Stimulated activated CD4-positive, alpha-beta T cell treated with anti-CD3 and anti-CD28 coated beads, Interleukin-2, amount 100 ng/mL, for 24 hours (primary cell): ENCODE results near the gene EEFSEC.

ENCODE experiments used
- DNase-seq, 2 donors: peaks; one replicate each; pipeline ENCODE4 v3.0.0-alpha.2; 2020

Gene EEFSEC

GRCh38 chr3:128356822-128357221 is 203.5 kb downstream of the EEFSEC start:
- DNase-seq = no peak

- DNase-seq = no peak
Observed at GRCh38 chr3:128357538-128357937, 204.3 kb downstream of the EEFSEC start.

GRCh38 chr3:128358156-128358895 is 205.0 kb downstream of the EEFSEC start:
- no peak for DNase-seq

- DNase-seq = no peak
Observed at GRCh38 chr3:128359060-128359664, 205.9 kb downstream of the EEFSEC start.

- no peak for DNase-seq
Observed at GRCh38 chr3:128359846-128360642, 206.8 kb downstream of the EEFSEC start.

- DNase-seq = no peak
Observed at GRCh38 chr3:128360705-128361271, 207.5 kb downstream of the EEFSEC start.

- DNase-seq = no peak
Observed at GRCh38 chr3:128362026-128362965, 209.0 kb downstream of the EEFSEC start.

GRCh38 chr3:128364291-128364690 is 211.0 kb downstream of the EEFSEC start:
- no peak for DNase-seq

- no peak for DNase-seq
Observed at GRCh38 chr3:128364808-128365360, 211.6 kb downstream of the EEFSEC start.

GRCh38 chr3:128366136-128366535 is 212.9 kb downstream of the EEFSEC start:
- DNase-seq = no peak

- DNase-seq = no peak
Observed at GRCh38 chr3:128366652-128367051, 213.4 kb downstream of the EEFSEC start.

GRCh38 chr3:128367221-128367620 is 213.9 kb downstream of the EEFSEC start:
- DNase-seq = no peak

- no peak for DNase-seq
Observed at GRCh38 chr3:128367761-128368160, 214.5 kb downstream of the EEFSEC start.

GRCh38 chr3:128368626-128369025 is 215.3 kb downstream of the EEFSEC start:
- DNase-seq = no peak

GRCh38 chr3:128369121-128369703 is 215.9 kb downstream of the EEFSEC start:
- DNase-seq = no peak

- DNase-seq = no peak
Observed at GRCh38 chr3:128369881-128370642, 216.8 kb downstream of the EEFSEC start.

GRCh38 chr3:128372281-128372680 is 219.0 kb downstream of the EEFSEC start:
- no peak for DNase-seq

GRCh38 chr3:128372707-128373533 is 219.6 kb downstream of the EEFSEC start:
- DNase-seq = no peak

GRCh38 chr3:128374746-128375445 is 221.6 kb downstream of the EEFSEC start:
- no peak for DNase-seq
